GM19035 (cell line): ENCODE data around the gene SNAI1.
"Not testable (repeated sequence)": the region's sequence is repeated elsewhere in the genome, so short reads cannot be mapped to it uniquely, and the experiment has no call there.

Source experiments
- ATAC-seq: cut with Tn5 transposase; IDR thresholded peaks from one replicate; pipeline ENCODE4 v1.9.1; 2021; ENCODE audit not compliant: unreplicated experiment

SNAI1 gene

DNA sequence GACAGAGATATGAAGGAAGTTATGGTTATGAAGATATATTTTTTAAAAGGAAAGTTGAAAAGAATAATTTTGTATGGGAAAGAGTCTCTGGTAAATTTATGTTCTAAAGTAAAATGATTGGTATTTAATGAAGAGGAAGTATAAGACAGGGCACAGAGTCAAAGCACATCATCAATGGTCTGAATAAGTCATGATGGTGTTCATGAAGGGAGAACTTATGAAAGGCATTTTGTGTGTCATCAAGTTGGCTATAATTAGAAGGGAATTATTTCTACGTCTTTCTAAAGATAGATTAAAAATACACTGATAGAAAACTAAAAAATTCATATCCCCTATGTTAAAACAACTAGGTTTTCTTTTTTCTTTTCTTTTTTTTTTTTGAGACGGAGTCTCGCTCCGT, 21.4 kb upstream of the SNAI1 start:
- no peak for ATAC-seq

DNA sequence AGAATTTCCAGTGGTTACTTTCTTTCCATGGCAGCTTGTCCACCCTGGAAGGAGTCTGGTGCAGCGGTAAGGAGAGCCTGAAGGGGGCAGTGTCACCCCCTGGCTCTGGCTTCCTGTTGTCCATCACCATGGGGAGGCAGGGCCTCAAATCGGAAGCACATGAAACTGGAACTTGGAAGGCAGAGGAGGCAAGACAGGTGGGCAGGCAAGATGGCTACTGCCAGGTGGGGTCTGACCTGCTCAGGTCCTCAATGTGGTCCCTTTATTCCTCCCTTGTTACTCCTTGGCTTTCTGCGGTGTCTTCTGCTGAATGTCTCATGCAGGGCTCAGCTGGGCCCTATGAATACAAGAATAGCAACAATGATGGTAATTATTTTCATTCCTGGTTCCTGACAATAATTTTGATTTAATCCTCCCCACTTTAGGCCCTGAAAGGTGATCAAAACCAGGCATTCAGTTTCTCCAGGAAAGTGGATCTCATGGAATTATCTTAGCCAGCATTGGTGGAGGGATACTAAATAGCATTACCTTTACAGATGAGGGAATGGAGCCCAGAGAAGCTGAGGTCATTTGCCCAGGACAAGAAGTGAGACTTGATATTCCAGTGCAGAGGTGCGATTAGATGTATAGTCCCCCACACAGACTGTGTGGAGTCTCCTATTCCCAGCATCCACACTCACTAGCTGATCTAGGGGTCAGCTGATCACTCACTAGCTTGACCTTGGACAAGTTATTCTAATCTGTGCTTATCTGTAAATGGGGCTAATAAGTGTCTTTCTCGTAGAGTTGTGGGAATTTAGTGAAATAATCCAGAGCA, 17.6 kb upstream of the SNAI1 start:
- no peak for ATAC-seq

DNA sequence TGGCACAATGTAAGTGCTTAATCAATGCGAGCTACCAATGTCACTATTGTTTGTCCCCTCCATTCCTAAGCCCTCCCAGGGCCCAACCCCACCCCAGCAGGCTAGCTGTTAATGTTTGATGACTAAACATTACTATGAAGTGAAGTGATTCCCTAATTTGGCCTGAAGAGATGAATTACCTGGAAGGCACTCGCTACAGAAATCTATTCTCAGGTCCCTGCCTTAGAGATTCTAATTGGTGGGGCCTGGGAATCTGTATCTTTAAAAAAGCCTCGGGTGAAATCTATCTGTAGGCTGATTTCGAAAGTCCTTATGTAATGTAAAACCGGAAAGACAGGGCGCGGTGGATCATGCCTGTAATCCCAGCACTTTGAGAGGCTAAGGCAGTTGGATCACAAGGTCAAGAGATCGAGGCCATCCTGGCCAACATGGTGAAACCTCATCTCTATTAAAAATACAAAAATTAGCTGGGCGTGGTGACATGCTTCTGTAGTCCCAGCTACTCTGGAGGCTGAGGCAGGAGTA, 16.9 kb upstream of the SNAI1 start:
- no peak for ATAC-seq

DNA sequence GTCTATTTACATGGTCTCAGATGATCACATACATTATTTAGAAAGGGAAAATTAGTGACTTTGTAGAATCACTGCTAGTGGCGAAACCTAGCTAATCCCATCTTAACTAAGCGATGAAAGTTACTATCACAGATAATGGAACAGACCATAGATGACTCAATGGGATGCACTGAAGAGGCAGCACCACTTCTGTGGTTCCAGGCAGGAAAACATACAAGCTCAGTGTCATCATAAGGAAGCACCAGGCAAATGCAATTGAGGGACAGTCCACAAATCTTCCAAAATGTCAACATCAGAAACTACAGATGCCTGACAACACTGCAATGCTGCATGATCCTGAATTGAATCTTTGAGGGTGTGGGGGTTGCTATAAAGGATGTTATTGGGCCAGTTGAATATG, 15.9 kb upstream of the SNAI1 start:
- no peak for ATAC-seq

DNA sequence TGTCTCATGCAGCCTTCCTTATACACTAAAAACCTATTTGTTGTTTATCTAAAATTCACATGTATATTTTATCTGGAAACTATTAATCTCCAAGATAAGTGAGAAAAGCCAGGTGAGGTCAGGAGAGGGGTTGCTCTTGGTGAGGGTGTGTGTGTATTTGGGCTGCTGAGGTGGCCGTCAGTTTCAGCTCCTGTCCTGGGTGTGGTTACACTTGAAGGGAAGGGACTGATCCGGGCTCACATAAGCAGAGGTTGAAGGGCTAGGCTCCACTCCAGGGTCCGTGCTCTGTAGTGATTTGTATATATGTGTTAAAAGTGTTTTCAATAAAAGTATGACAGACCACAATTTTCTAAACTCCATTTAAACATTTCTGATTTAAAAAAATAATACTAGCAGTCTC, 13.5 kb upstream of the SNAI1 start:
- ATAC-seq = no peak

DNA sequence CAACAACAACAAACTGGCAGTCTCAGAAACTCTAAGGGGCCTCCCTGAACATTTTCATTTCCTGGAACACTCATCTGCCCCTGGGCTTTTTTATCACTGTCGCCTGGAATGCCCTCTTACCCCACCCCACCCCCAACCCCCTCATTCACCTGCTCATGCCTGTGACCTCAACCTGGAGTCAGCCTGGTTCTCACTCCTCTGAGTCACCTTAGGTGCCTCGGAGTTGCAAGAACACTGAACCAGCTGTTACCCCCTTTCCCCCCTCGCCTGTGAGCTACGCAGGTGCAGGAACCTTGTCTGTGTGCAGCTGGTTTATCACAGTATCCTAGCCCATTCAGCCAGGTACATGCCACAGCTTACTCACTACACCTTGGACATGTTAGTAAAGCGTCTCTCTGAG, 12.8 kb upstream of the SNAI1 start:
- no peak for ATAC-seq

DNA sequence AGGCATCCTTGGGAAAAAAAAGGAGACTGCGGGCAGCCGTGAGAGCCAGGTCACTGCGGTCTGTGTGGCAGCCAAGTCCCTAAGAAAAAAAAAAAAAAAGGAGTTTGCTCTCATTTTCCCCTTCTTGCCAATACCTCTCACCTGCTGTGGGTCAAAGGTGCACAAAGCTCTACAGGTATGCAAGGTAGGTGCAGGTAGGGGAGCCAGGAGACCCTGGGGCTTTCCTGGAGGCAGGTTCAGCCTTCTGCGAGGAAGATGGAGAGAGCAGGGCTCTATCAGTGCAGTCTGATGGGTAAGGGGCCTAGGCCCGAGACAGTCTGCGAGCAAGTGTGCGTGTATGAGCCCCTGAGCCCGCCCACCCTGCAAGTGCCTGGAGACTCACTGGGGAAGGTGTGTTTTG, 12.3 kb upstream of the SNAI1 start:
- ATAC-seq = no peak

DNA sequence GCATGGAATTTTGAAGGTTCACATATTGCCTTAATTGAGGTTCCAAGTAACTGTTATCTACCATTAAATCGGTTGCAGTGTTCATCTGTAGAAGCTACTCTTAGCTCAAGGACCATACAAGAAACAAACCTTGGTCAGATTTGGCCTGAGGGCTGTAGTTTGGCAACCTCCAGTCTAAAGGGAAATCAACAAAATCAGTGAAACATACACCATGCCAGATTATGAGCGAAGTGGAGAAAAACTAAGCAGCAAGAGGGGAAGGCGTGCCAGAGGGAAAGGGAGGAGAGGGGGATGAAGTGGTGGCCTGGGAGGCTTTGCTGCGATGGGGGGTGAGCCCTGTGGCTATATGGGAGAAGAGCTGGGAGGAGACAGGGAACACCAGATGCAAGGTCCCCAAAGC, 8.8 kb upstream of the SNAI1 start:
- ATAC-seq = no peak

DNA sequence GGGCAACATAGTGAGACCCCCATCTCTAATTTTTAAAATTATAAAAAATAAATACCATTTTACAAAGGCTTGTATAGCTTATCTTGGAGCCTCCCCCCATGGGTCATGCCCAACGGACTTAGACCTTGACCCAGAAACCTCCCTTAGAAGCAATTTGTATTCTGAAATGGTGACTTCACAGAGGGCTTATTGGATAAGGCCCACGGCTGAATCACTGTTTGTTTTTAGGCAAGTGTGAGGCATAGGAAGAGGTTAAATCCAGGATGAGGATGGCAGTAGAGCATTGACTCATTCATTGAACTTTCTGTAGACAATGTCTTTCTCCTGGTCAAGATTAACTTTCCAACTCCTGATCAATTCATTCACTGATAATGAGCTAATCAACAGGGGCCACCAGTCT, 6.2 kb upstream of the SNAI1 start:
- ATAC-seq = no peak

DNA sequence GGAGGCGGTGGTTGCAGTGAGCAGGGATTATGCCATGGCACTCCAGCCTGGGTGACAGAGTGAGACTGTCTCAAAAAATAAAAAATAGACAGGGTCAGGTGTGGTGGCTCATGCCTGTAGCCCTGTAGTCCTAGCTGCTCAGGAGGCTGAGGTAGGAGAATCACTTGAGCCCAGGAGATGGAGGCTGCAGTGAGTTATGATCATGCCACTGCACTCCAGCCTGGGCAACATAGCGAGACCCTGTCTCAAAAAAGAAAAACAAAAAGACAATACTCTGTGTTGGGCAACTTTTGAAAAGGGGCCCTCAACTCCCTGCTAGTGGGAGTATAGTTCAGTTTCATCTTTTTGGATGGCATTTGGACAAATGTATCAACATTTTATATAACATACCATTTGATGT, 5.0 kb upstream of the SNAI1 start:
- not testable (repeated sequence) for ATAC-seq

DNA sequence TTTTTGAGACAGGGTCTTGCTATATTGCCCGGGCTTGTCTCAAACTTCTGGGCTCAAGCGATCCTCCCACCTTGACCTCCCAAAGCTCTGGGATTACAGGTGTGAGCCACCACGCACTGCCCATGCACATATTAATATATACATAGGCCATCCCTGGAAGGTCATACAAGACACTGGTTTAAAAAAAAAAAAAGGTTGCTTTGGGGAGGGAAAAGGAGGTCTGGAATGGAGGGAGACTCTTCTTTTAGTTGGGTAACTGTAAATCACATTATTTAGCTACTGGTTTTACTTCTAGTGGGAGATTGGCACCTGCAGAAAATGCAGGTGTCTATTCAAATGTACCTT, 4.1 kb upstream of the SNAI1 start:
- ATAC-seq = no peak

DNA sequence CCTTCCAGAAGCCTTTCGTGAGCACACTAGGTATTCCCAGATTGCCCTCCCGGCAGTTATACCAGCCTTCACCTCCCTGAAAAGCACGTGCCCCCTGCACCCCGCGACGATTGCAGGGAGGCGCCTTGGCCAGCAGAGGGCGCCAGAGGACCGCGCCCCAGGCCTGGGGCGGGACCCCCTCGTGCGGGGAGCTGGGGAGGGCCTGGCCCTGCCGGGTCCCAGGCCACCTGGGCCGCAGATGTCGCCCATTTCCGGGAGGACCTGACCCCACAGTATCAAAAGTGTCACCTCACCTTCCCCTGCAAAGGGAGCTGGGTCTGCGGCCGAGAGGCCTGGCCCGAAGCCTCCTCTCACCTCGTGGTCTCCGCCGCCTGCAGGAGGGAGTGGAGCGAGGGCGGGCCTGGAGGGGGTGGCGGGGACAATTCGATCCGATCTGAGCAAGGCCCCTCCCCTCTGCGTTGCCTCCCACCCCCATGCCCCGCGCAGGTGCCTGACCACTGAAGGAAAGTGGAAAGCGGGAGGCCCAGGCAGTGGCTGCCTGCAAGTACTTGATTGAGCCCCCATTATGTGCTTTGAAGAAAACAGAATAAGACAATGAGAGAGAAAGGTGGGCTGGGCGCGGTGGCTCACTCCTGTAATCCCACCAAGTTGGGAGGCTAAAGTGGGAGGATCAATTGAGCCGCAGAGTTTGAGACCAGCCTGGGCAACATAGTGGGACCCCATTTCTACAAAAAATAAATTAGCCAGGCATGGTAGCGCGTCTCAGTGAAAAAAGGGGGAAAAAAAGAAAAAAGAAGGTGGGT, 3.5 kb upstream of the SNAI1 start:
- ATAC-seq = no peak

DNA sequence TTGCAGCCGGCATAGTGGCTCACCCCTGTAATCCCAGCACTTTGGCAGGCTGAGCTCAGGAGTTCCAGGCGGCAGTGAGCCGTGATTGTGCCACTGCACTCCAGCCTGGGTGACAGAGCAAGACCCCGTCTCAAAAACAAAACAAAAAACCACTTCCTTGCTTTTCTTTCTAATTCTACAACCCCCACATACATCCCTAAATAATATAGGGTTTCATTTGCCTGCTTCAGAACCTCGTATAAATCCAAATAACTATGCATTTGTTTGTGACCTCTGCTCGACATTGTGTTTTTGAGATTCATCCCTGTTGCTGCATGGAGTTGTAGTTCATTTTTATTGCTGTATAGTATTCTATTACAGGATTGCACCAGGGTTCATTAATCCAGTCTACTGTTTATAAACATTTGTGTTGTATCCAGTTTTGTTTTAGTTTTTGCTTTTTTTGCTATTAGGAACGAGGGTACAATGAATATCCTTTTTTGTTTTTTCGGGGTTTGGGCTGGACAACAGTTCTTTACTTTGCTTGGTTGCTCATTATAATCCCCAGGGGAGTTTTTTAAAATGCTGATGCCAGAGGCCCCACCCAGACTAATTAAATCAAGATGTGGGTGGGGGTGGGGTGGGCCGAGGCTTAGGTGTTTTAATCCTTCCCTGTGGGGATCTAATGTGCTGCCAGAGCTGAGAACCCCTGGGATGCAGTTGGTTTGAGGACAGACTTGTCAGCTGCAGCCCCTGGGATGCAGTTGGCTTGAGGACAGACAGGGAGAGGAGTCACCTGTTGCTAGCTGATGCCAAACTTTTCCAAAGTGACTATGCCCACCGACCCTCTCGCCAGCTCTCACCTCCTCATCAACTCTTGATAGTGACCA, 2.4 kb upstream of the SNAI1 start:
- ATAC-seq = no peak

DNA sequence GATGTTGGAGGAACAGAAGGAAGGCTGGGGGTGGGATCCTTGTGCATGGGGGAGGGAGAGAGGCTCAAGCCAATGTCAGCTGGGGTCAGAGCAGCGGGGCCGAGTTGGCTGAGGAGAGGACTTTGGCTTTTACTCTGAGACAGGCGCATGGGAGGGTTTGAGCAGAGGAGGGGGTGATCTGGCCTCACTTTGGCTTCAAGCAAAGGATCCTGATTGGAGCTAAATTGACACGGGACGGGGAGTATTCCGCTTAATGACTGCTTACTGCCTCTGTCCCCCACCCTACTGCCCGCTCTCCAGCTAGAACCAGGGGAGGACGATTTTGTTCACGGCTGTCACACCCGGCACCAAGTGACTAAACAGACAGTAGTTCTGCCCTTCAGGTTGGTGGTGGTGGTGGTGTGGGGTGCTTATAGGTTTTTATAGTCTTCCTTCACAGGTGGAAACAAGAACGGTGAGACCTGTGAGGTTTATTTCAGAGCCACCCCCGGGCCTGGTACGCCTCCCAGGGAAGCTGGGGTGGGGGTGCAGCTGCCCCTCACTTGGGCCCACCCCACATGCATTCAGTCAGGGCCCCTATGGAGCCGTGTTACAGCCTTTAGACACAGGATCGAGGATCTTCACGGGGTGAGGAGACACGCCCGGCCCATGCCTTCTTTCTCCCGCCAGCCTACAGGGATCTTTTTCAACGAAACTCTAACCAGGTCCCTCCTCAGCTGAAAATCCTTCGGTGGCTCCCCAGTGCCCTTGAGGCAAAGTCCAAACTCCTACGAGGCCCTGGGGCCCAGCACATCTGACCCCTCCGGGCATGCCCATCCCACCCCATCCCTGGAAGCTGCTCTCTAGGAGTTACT, 1.3 kb upstream of the SNAI1 start:
- no peak for ATAC-seq

DNA sequence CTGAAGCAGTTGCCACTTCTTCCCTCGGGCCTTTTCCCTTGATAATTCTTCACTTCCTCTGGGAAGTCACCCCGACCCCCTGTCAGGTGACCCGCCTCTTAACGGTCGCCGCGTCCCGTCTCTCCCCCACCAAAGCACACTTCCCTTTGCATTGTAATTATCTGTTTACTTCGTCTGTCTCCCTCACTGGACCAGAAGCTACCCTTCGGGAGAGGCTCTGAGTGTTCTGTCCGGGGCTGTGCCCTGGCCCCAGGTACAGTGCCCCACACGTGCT, 771 bp upstream of the SNAI1 start:
- no peak for ATAC-seq

DNA sequence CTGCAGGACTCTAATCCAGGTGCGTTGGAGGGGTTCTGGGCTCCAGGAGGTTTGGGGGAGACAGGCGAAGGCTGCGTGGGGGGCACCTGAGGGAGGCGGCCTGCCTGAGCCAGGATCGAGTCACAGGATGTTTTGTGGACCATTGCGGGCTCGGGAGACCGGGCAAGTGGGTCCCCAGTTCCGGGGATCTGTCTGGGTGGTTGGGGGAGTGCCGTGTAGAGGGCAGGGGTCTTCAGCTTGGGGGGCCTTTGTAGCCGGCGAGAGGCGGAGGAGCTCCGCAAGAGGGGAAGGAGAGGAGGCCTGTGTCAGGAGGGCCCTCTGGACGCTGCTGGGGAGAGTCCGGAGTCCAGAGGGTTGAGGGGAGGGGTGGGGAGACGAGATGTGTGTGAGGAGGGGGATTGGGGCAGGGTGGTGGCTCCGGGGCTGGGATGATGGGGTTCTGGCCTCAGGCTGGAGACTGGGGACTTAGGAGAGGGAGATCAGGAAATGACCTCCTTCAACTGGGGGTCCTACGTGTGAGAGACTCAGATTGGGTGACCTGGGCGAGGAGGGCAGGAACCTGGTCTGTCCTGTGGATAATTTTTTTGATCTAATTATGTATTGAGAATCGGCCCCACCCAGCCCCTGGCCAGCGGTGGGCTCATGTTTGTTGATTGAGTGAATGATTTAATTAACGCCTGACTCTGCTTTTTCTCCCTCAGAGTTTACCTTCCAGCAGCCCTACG, 505 bp downstream of the SNAI1 start:
- ATAC-seq = peak; percentile 3

DNA sequence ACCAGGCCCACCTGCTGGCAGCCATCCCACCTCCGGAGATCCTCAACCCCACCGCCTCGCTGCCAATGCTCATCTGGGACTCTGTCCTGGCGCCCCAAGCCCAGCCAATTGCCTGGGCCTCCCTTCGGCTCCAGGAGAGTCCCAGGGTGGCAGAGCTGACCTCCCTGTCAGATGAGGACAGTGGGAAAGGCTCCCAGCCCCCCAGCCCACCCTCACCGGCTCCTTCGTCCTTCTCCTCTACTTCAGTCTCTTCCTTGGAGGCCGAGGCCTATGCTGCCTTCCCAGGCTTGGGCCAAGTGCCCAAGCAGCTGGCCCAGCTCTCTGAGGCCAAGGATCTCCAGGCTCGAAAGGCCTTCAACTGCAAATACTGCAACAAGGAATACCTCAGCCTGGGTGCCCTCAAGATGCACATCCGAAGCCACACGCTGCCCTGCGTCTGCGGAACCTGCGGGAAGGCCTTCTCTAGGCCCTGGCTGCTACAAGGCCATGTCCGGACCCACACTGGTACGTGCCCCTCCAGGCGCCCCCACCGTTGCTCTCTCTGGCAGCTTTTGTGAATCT, 1.1 kb downstream of the SNAI1 start:
- no peak for ATAC-seq

DNA sequence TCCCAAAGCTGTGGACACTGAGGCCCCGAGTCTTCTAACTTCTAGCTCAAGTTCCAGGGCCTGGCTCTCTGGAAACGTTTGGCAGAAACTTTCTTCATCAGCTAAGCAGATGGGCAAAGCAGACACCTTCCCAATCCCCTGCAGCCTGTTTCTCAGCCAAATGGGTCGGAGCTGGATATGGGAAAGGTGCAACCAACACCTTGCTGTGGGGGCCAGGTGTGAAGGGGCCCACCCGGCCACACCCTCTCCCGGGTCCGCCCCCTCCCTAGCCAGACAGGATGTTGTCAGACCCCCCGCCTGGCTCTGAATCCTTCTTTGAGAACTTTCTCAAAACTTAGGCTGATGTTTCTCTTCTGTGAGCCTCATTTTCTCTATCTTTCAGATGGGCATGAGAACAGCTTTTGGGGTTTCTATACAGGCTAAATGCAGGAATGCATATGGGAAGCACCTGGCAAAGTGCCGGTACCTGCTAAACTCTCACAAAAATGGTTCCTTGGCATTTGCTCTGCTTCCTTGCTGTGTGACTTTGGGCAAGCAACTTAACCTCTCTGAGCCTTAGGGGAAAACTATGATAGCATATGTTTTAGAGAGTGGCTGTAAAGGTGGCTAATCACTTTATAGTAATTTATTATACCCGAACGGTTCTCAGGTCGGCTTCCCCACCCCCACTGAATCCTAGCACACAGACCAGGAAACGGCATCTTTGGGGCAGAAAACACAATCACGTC, 1.8 kb downstream of the SNAI1 start:
- no peak for ATAC-seq

DNA sequence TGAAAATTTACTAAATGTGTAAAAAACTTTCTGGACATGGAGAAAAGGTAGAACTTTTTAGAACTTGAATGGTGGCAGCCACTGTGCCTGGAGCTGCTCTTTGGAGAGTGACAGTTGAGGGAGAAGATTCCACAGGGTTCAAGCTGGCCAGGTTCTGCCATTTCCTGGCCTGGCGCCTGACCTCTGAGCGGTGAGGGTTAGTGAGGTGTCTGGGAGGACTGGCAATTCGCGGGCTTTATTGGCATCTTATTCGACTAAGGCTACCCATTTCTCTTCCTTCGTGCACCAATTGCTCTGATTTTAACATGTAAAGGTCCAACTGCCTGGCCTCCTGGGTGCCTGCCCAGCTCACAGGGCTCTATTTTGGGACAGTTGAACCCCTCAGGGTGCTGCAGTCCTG, 2.4 kb downstream of the SNAI1 start:
- no peak for ATAC-seq
